Caco-2 (cell line): ENCODE results near the gene CCNB1IP1. TPM values are rescaled to one million over a fixed set of nuclear protein-coding genes. Genes with fewer than 3 reads are reported as not detected.

Experiments
- BruUV-seq: library from RNA; stranded (reverse); fragments of 400-500 nt; replicated peaks from 2 replicates; lab custom pipeline; 2021; lab: Mats Ljungman, UMichigan
- CTCF ChIA-PET: fragments of 300-600 bp; sonication (Branson Sonifier 250); formaldehyde crosslinking; loops from one replicate; lab custom pipeline; 2022; ENCODE audit warnings: antibody characterized with exemption; lab: Charles Lee
- POLR2A ChIA-PET: fragments of 300-600 bp; sonication (Branson Sonifier 250); formaldehyde crosslinking; loops from one replicate; lab custom pipeline; 2022; ENCODE audit warnings: antibody characterized with exemption; lab: Charles Lee
- DNase-seq, 2 experiments: peaks; one replicate each; pipeline versions ENCODE4 v3.0.0 to v3.0.0-alpha.2; 2020 to 2022
- H3K27me3 ChIP-seq: replicated peaks from 2 replicates; pipeline ENCODE4 v1.6.0; 2011; ENCODE audit warnings: low read length; ENCODE audit not compliant: control insufficient read depth, insufficient read depth
- H3K36me3 ChIP-seq: 2 replicates; pipeline ENCODE4 v1.5.1; 2011; ENCODE audit warnings: low read length; ENCODE audit not compliant: control insufficient read depth, insufficient read depth
- H3K4me1 ChIP-seq: fragments of 250-450 bp; sonication (Bioruptor Pico); 2 replicates; pipeline ENCODE4 v1.5.1; 2020; ENCODE audit warnings: mild to moderate bottlenecking
- H3K4me3 ChIP-seq: 2 replicates; pipeline ENCODE4 v1.5.1; 2011; ENCODE audit warnings: low read depth, mild to moderate bottlenecking, control low read depth, low read length
- H3K9me3 ChIP-seq: fragments of 250-450 bp; sonication (Bioruptor Pico); 2 replicates; pipeline ENCODE4 v1.5.1; 2020; ENCODE audit warnings: mild to moderate bottlenecking, moderate library complexity
- H3K27ac Mint-ChIP-seq: one replicate; pipeline ENCODE4 v1.8.0; 2022; ENCODE audit warnings: mixed read lengths; ENCODE audit not compliant: unreplicated experiment
- H3K27me3 Mint-ChIP-seq: one replicate; pipeline ENCODE4 v1.8.0; 2022; ENCODE audit warnings: mixed read lengths; ENCODE audit not compliant: insufficient read depth, unreplicated experiment
- H3K36me3 Mint-ChIP-seq: one replicate; pipeline ENCODE4 v1.8.0; 2022; ENCODE audit warnings: mild to moderate bottlenecking, mixed read lengths; ENCODE audit not compliant: insufficient read depth, unreplicated experiment
- H3K4me1 Mint-ChIP-seq: one replicate; pipeline ENCODE4 v1.8.0; 2022; ENCODE audit warnings: low read depth, mixed read lengths; ENCODE audit not compliant: unreplicated experiment
- H3K4me3 Mint-ChIP-seq: one replicate; pipeline ENCODE4 v1.8.0; 2022; ENCODE audit warnings: mild to moderate bottlenecking, moderate library complexity, mixed read lengths; ENCODE audit not compliant: unreplicated experiment
- H3K9me3 Mint-ChIP-seq: one replicate; pipeline ENCODE4 v1.8.0; 2022; ENCODE audit warnings: mixed read lengths; ENCODE audit not compliant: unreplicated experiment
- intact Hi-C: fragments of 100-400 bp; cut with micrococcal nuclease; formaldehyde crosslinking; loops from one replicate; pipeline ENCODE4 v1.10.0; 2022; ENCODE audit not compliant: unreplicated experiment
- total RNA-seq: library from RNA; stranded (reverse); gene quantifications from 2 replicates; pipeline ENCODE4 v1.2.3, GENCODE V29; 2022
- TF ChIP-seq, protein P1 (sequence below), 2 experiments: fragments of 200-600 bp in 1 of 2; IDR thresholded peaks; 1 replicate in 1 of 2; 2 replicates in 1 of 2; pipeline versions ENCODE4 v1.5.1 to v1.8.0; 2011 to 2022; ENCODE audit warnings: antibody characterized with exemption in 1 of 2, control low read depth in 1 of 2, inconsistent platforms in 1 of 2, low read depth in 1 of 2, low read length in 1 of 2, mild to moderate bottlenecking in 1 of 2, moderate library complexity in 1 of 2; ENCODE audit not compliant: insufficient read depth in 1 of 2, severe bottlenecking in 1 of 2, unreplicated experiment in 1 of 2

Gene CCNB1IP1
- total RNA-seq, 1 experiment from 2014 or later: 111 TPM

DNA sequence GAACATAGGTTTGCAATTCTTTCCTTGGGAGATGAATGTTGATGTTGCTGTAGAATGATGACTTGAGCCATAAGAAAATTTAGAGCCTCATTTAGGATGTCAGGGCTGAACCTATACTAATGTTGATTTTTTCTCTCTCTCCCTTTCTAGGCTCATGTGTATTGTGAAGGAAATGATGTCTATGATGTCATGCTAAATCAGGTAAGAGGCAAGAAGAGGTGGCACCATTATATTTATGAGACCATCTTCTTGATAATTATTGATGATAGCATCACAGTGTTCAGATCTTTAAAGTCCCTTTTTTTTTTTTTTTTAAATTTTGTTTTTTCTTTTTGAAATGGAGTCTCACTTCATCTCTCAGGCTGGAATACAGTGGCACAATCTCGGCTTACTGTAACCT is 13.6 kb upstream of the CCNB1IP1 start:
- TF ChIP-seq, protein P1, sequence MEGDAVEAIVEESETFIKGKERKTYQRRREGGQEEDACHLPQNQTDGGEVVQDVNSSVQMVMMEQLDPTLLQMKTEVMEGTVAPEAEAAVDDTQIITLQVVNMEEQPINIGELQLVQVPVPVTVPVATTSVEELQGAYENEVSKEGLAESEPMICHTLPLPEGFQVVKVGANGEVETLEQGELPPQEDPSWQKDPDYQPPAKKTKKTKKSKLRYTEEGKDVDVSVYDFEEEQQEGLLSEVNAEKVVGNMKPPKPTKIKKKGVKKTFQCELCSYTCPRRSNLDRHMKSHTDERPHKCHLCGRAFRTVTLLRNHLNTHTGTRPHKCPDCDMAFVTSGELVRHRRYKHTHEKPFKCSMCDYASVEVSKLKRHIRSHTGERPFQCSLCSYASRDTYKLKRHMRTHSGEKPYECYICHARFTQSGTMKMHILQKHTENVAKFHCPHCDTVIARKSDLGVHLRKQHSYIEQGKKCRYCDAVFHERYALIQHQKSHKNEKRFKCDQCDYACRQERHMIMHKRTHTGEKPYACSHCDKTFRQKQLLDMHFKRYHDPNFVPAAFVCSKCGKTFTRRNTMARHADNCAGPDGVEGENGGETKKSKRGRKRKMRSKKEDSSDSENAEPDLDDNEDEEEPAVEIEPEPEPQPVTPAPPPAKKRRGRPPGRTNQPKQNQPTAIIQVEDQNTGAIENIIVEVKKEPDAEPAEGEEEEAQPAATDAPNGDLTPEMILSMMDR (IDR thresholded peaks at IDR 0.05; ENCODE audit: insufficient read depth in 1 of 2, low read depth in 1 of 2, low read length in 1 of 2, severe bottlenecking in 1 of 2, unreplicated experiment in 1 of 2): no peak
- no TSS peak for BruUV-seq
- Mint-ChIP-seq H3K9me3 (no peaks in the 10 kb centered on the region), H3K27me3 (no peaks in the 10 kb centered on the region), H3K4me1 (peaks cover 11% of the 10 kb centered on the region), H3K36me3 (peaks cover 75% of the 10 kb centered on the region), H3K27ac (no peak overlapping the region), H3K4me3 (no peak overlapping the region)
- no peaks in the 10 kb centered on the region for H3K9me3 ChIP-seq
- POLR2A ChIA-PET: no interaction called here
- no peaks in the 10 kb centered on the region for H3K4me1 ChIP-seq
- no peak overlapping the region for H3K4me3 ChIP-seq
- CTCF ChIA-PET: interaction anchor here (0.5 kb wide), 1 partner anchor 260 kb away, joined by 3 read pairs; no protein-coding TSS in a partner anchor
- no peaks in the 10 kb centered on the region; the same call in 1 of the 2 replicates for H3K36me3 ChIP-seq
- H3K27me3 ChIP-seq: no peaks in the 10 kb centered on the region
- intact Hi-C loops: no loop called here
- no peak for DNase-seq

DNA sequence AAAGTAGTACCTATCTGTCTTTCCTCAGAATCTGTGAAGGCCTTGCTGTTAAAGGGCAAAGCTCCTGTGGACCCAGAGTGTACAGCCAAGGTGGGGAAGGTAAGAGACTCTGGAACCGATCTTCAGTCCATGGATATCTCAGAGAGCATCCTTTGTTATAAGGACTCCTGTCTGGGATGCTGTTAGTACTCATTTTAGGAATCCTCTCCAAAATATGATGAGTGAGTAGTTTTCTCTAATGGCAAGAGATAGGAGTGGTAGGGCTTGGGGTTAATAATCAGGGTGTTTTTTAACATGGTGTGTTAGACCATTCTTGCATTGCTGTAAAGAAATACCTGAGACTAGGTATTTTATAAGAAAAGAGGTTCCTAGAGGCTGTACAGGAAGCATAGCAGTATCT is 12.3 kb upstream of the CCNB1IP1 start:
- Histone ChIP-seq H3K27me3 (no peaks in the 10 kb centered on the region), H3K4me1 (no peaks in the 10 kb centered on the region), H3K36me3 (no peaks in the 10 kb centered on the region), H3K4me3 (no peak overlapping the region), H3K9me3 (no peaks in the 10 kb centered on the region)
- TF ChIP-seq, protein P1 (IDR thresholded peaks at IDR 0.05; ENCODE audit: insufficient read depth in 1 of 2, low read depth in 1 of 2, low read length in 1 of 2, severe bottlenecking in 1 of 2, unreplicated experiment in 1 of 2): no peak
- no peak for DNase-seq
- H3K36me3 Mint-ChIP-seq: peaks cover 66% of the 10 kb centered on the region
- CTCF ChIA-PET: no interaction called here
- no TSS peak for BruUV-seq
- POLR2A ChIA-PET: no interaction called here
- no peaks in the 10 kb centered on the region for H3K27me3 Mint-ChIP-seq
- no peak overlapping the region for H3K4me3 Mint-ChIP-seq
- no peak overlapping the region for H3K27ac Mint-ChIP-seq
- H3K4me1 Mint-ChIP-seq: peaks cover 11% of the 10 kb centered on the region
- H3K9me3 Mint-ChIP-seq: no peaks in the 10 kb centered on the region
- intact Hi-C loops: no loop called here

DNA sequence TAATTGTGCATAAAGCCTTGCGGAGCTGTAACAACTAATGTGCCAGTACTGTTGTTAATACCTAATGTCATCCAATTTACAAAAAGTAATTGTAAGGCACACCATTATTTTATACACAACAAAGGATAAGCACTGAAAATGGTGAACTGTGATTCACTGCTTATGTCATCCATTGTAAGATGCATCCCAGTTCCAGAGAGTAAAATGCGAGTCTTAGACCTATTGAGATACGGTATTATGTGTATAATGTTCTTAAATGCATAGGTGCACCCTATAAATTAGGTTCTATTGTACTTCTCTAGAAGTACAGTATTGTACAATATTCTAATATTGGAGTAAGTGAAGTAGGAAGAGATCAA is 10.8 kb upstream of the CCNB1IP1 start:
- Histone ChIP-seq H3K27me3 (no peaks in the 10 kb centered on the region), H3K36me3 (no peaks in the 10 kb centered on the region), H3K4me3 (peak overlapping the region; percentile 74), H3K9me3 (no peaks in the 10 kb centered on the region), H3K4me1 (no peaks in the 10 kb centered on the region)
- intact Hi-C loops: loop anchor here (1.0 to 2.0 kb wide), 7 partner anchors 11 to 339 kb away; partner anchors contain the start of genes APEX1 and CCNB1IP1
- TSS peak; percentile 84 for BruUV-seq
- ChIA-PET POLR2A (interaction anchor here (0.6 to 3.0 kb wide), 12 partner anchors 11 to 1038 kb away, joined by 4 to 60 read pairs (median 14); partner anchors contain the start of genes APEX1, CCNB1IP1, OSGEP and PIP4P1), CTCF (interaction anchor here (1.1 to 2.0 kb wide), 5 partner anchors 16 to 270 kb away, joined by 4 to 10 read pairs (median 8); partner anchors contain the start of gene PIP4P1)
- Mint-ChIP-seq H3K36me3 (peaks cover 54% of the 10 kb centered on the region), H3K9me3 (no peaks in the 10 kb centered on the region), H3K4me3 (peak overlapping the region; percentile 92), H3K4me1 (peaks cover 11% of the 10 kb centered on the region), H3K27me3 (no peaks in the 10 kb centered on the region), H3K27ac (peak overlapping the region; percentile 98)
- peak in 1 of 2 experiments; percentile 4 for DNase-seq
- TF ChIP-seq, protein P1 (IDR thresholded peaks at IDR 0.05; ENCODE audit: insufficient read depth in 1 of 2, low read depth in 1 of 2, low read length in 1 of 2, severe bottlenecking in 1 of 2, unreplicated experiment in 1 of 2): no peak
